Lung (tissue), 12 donors: ENCODE data around the gene ZNF483. TPM values are rescaled to one million over a fixed set of nuclear protein-coding genes. Genes with fewer than 3 reads are reported as not detected.
A peak's percentile ranks its signal among the peaks of the same experiment; 100 is the strongest.
"Not testable (repeated sequence)": the region's sequence is repeated elsewhere in the genome, so short reads cannot be mapped to it uniquely, and the experiment has no call there.

ENCODE experiments used
- ATAC-seq: fragments of 200-7000 bp; cut with Tn5 transposase; one replicate; pipeline ENCODE4 v1.9.1; 2020; ENCODE audit warnings: moderate number of reproducible peaks; ENCODE audit not compliant: insufficient read depth, low FRiP score
- DNase-seq, 3 donors: peaks; one replicate each; pipeline ENCODE4 v3.0.0-alpha.2; 2013 to 2017
- H3K27ac ChIP-seq, 2 donors: one replicate each; pipeline ENCODE4 v1.5.1; 2013; ENCODE audit warnings: mild to moderate bottlenecking in 2 of 2, moderate library complexity in 2 of 2, control low read depth in 1 of 2, inconsistent platforms in 1 of 2, low read depth in 1 of 2, low read length in 1 of 2
- H3K27me3 ChIP-seq, 3 donors: one replicate each; pipeline ENCODE4 v1.5.1; 2013; ENCODE audit warnings: low read length in 2 of 3; ENCODE audit not compliant: control insufficient read depth in 3 of 3, insufficient read depth in 3 of 3
- H3K36me3 ChIP-seq, 4 donors: one replicate each; pipeline ENCODE4 v1.5.1; 2013; ENCODE audit warnings: low read length in 4 of 4, mild to moderate bottlenecking in 1 of 4, moderate library complexity in 1 of 4; ENCODE audit not compliant: control insufficient read depth in 4 of 4, insufficient read depth in 4 of 4
- H3K4me1 ChIP-seq, 5 donors: one replicate each; pipeline ENCODE4 v1.5.1; 2013; ENCODE audit warnings: low read length in 5 of 5, mild to moderate bottlenecking in 2 of 5, moderate library complexity in 1 of 5; ENCODE audit not compliant: control insufficient read depth in 5 of 5, insufficient read depth in 5 of 5
- H3K4me3 ChIP-seq: one replicate; pipeline ENCODE4 v1.5.1; 2013; ENCODE audit warnings: mild to moderate bottlenecking, control low read depth, moderate library complexity
- H3K9ac ChIP-seq, 2 donors: one replicate each; pipeline ENCODE4 v1.5.1; 2013; ENCODE audit warnings: low read length in 2 of 2, control low read depth in 1 of 2; ENCODE audit not compliant: insufficient read depth in 1 of 2
- H3K9me3 ChIP-seq, 4 donors: one replicate each; pipeline ENCODE4 v1.5.1; 2013; ENCODE audit warnings: low read length in 3 of 4, mild to moderate bottlenecking in 1 of 4, moderate library complexity in 1 of 4; ENCODE audit not compliant: control insufficient read depth in 4 of 4, insufficient read depth in 3 of 4
- WGBS, 2 donors: extraction: QIAGEN DNeasy Blood & Tissue Kit; methylation state at CpG; one replicate each; pipeline ENCODE4 v1.1.7; 2013; 5-methylcytosine and 5-hydroxymethylcytosine counted together
- polyA plus RNA-seq, 2 donors: library from polyadenylated mRNA; stranded (reverse); fragments of 200-250 nt; gene quantifications; one replicate each; pipeline ENCODE4 v1.2.1, GENCODE V29; 2013
- total RNA-seq, 2 donors: library from RNA; depleted of rRNA in 1 of 2; stranded (reverse); fragments of >200 nt in 1 of 2; gene quantifications; one replicate each; pipeline ENCODE4 v1.2.1, GENCODE V29; 2014 to 2021
- TF ChIP-seq, protein P1 (sequence below): IDR thresholded peaks from 2 replicates; pipeline ENCODE4 v1.5.1; 2012; ENCODE audit warnings: mild to moderate bottlenecking; ENCODE audit errors: control extremely low read depth, extremely low read depth
- donor health status: control.
- donor health status: control.
- donor health status: Bipolar disorder and iron deficiency.
- donor health status: healthy.
- donor health status: DM: yes; HTN: yes; CAD: no.

The ZNF483 gene
- total and polyA plus RNA-seq, 4 donors: 0.14 to 20.6 (median 2.8) TPM

DNA sequence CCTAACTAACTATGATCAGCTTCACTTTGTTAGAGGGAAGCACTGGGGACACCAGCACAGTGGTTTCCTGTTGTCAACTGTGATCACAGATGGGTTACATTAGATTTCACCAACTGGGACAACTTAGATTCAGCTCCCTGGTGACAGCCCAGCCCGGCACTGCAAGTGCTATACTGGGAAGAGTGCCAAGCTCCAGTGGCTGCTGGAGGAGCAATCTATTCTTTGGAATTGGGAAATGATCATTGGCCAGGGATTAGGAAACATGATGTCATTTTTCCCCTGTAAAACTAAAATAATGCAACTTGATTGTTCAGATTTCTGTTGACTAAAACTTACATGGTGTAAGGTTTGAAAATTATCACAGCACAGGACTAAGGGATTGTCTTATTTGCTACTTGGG lies 41.3 kb downstream of the ZNF483 start:
- WGBS, 2 donors: 32 to 52% methylated on average over 1 of the region's 1 CpG
- no peak for ATAC-seq

DNA sequence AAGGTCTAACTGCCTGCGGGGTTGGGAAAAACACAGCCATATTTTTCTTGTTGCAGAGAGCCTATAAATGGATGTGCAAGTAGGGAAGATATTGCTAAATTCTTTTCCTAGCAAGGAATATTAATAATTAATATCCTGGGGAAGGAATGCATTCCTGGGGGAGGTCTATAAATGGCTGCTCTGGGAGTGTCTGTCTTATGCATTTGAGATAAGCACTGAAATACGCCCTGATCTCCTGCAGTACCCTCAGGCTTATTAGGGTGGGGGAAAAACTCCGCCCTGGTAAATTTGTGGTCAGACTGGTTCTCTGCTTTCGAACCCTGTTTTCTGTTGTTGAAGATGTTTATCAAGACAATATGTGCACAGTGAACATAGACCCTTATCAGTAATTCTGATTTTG lies 43.1 kb downstream of the ZNF483 start:
- not testable (repeated sequence) for H3K4me3 ChIP-seq, DNase-seq, ATAC-seq, H3K4me1 ChIP-seq, H3K27ac ChIP-seq, H3K9ac ChIP-seq, H3K27me3 ChIP-seq
- WGBS, 2 donors: 98% methylated on average over 4 of the region's 4 CpGs
- peaks cover 42 to 61% (median 55%) of the 10 kb centered on the region in 4 donors for H3K36me3 ChIP-seq
- H3K9me3 ChIP-seq: peaks cover 2 to 13% (median 7%) of the 10 kb centered on the region in 4 donors

More for the DNA sequence above, 41.3 kb downstream of the ZNF483 start:
- Histone ChIP-seq H3K9me3 (peaks cover 2 to 11% (median 7%) of the 10 kb centered on the region in 4 donors), H3K27me3 (no peaks in the 10 kb centered on the region), H3K9ac (no peak overlapping the region), H3K27ac (no peak overlapping the region), H3K4me3 (no peak overlapping the region), H3K36me3 (peaks cover 35 to 53% (median 49%) of the 10 kb centered on the region in 4 donors), H3K4me1 (peaks cover 0 to 4% (median 0%) of the 10 kb centered on the region in 5 donors)
- TF ChIP-seq, protein P1, sequence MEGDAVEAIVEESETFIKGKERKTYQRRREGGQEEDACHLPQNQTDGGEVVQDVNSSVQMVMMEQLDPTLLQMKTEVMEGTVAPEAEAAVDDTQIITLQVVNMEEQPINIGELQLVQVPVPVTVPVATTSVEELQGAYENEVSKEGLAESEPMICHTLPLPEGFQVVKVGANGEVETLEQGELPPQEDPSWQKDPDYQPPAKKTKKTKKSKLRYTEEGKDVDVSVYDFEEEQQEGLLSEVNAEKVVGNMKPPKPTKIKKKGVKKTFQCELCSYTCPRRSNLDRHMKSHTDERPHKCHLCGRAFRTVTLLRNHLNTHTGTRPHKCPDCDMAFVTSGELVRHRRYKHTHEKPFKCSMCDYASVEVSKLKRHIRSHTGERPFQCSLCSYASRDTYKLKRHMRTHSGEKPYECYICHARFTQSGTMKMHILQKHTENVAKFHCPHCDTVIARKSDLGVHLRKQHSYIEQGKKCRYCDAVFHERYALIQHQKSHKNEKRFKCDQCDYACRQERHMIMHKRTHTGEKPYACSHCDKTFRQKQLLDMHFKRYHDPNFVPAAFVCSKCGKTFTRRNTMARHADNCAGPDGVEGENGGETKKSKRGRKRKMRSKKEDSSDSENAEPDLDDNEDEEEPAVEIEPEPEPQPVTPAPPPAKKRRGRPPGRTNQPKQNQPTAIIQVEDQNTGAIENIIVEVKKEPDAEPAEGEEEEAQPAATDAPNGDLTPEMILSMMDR: no peak
- DNase-seq: peak; percentile 80 to 91 (median 88)

DNA sequence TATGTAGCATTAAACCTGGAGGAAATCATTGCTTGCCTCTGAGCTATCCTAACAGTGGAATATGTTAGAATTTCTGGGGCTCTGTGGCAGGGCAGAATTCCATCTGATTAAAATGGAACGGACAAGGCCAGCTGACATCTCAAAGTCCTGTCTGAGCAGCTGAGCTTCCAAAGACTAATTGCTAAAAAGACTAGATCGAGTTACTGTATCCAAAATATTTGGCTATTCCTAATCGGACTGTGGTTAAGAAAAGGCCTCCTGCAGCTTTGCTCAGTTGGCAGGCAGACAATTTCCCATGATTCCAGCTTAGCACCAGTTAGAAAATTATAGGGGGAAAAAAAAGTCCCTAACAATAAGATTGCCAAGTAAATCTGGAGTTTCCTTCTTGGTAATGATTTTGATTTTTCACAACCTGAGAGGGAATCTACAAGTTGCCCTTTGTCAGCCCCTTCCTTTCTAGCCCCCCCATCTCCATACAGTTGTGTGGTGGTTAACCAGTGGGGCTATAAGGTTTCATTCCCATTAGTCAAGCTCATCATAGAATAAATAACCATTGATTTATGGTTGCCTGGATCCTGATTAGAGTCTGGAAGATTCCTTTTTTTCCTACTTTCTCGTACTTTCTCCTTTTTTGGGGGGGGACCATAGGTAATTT lies 48.1 kb downstream of the ZNF483 start:
- ATAC-seq (no peak), DNase-seq (peak; percentile 51 to 87 (median 80))
- Histone ChIP-seq H3K36me3 (peaks cover 32 to 56% (median 50%) of the 10 kb centered on the region in 4 donors), H3K9me3 (peaks cover 2 to 13% (median 7%) of the 10 kb centered on the region in 4 donors), H3K4me1 (no peaks in the 10 kb centered on the region), H3K4me3 (no peak overlapping the region), H3K27me3 (no peaks in the 10 kb centered on the region), H3K9ac (no peak overlapping the region), H3K27ac (no peak overlapping the region)
- TF ChIP-seq, protein P1: no peak
- WGBS, 2 donors: 75 to 86% methylated on average over 4 of the region's 4 CpGs

DNA sequence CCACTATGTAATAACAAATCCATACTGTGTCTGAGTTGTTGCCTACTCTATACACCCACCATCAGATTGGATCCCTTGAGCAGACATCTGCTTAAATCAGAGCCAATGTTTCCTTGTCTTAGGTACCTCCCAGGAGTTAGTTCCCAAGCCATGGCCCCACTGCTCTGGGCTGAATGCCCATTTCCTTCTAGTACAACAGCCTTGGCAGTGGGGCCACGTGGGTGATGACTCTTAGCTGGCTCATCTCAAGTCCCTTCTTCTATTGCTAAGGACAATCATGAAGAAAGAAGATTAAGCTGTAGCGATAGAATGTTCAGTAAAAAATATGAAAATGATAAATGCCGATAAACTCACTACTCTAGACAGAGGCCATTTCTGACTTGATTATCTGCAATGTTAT lies 57.9 kb downstream of the ZNF483 start:
- Histone ChIP-seq H3K27ac (no peak overlapping the region), H3K27me3 (no peaks in the 10 kb centered on the region), H3K4me3 (no peak overlapping the region), H3K9me3 (peaks cover 0 to 3% (median 0%) of the 10 kb centered on the region in 4 donors), H3K9ac (no peak overlapping the region), H3K36me3 (peaks cover 16 to 37% (median 22%) of the 10 kb centered on the region in 4 donors), H3K4me1 (no peaks in the 10 kb centered on the region)
- WGBS, 2 donors: 80 to 90% methylated on average over 3 of the region's 3 CpGs
- DNase-seq (no peak), ATAC-seq (no peak)
- TF ChIP-seq, protein P1: no peak
